Liver (tissue), 9 donors: ENCODE results near the gene GEMIN5. TPM values are rescaled to one million over a fixed set of nuclear protein-coding genes. Genes with fewer than 3 reads are reported as not detected.
A peak's percentile ranks its signal among the peaks of the same experiment; 100 is the strongest.

Source experiments
- DNase-seq: peaks from one replicate; pipeline ENCODE4 v3.0.0-alpha.2; 2017; ENCODE audit warnings: low spot score
- H3K27ac ChIP-seq, 2 donors: one replicate each; pipeline ENCODE4 v1.7.0; 2013; ENCODE audit warnings: inconsistent platforms in 2 of 2, low read length in 2 of 2, control low read depth in 1 of 2, low read depth in 1 of 2, mild to moderate bottlenecking in 1 of 2
- H3K27me3 ChIP-seq, 4 donors: one replicate each; pipeline versions ENCODE4 v1.6.1 to v1.7.0; 2013; ENCODE audit warnings: low read length in 3 of 4, inconsistent platforms in 1 of 4, mild to moderate bottlenecking in 1 of 4, moderate library complexity in 1 of 4; ENCODE audit not compliant: control insufficient read depth in 4 of 4, insufficient read depth in 4 of 4
- H3K36me3 ChIP-seq, 4 donors: one replicate each; pipeline versions ENCODE4 v1.6.1 to v1.7.0; 2013; ENCODE audit warnings: low read length in 3 of 4, mild to moderate bottlenecking in 3 of 4, low read depth in 1 of 4, moderate library complexity in 1 of 4; ENCODE audit not compliant: control insufficient read depth in 4 of 4, insufficient read depth in 3 of 4
- H3K4me1 ChIP-seq, 4 donors: one replicate each; pipeline versions ENCODE4 v1.6.1 to v1.7.0; 2013; ENCODE audit warnings: low read length in 3 of 4, mild to moderate bottlenecking in 3 of 4, moderate library complexity in 1 of 4; ENCODE audit not compliant: control insufficient read depth in 4 of 4, insufficient read depth in 4 of 4
- H3K4me3 ChIP-seq, 3 donors: one replicate each; pipeline versions ENCODE4 v1.6.1 to v1.7.0; 2013; ENCODE audit warnings: low read length in 3 of 3, control low read depth in 1 of 3, low read depth in 1 of 3, mild to moderate bottlenecking in 1 of 3
- H3K9ac ChIP-seq, 2 donors: one replicate each; pipeline ENCODE4 v1.7.0; 2013; ENCODE audit warnings: low read length in 2 of 2, mild to moderate bottlenecking in 2 of 2, moderate library complexity in 2 of 2, control low read depth in 1 of 2, low read depth in 1 of 2
- H3K9me3 ChIP-seq, 4 donors: one replicate each; pipeline versions ENCODE4 v1.6.1 to v1.7.0; 2013; ENCODE audit warnings: low read length in 3 of 4; ENCODE audit not compliant: control insufficient read depth in 4 of 4
- EGR1 ChIP-seq, 2 donors: IDR thresholded peaks; 2 replicates each; pipeline ENCODE4 v1.6.1; 2016 to 2018; ENCODE audit warnings: antibody characterized with exemption in 2 of 2, low read depth in 2 of 2
- FOXA1 ChIP-seq: IDR thresholded peaks from 2 replicates; pipeline ENCODE4 v1.6.1; 2016; ENCODE audit warnings: antibody characterized with exemption
- FOXA2 ChIP-seq: IDR thresholded peaks from 2 replicates; pipeline ENCODE4 v1.6.1; 2016; ENCODE audit warnings: antibody characterized with exemption
- GABPA ChIP-seq, 2 donors: IDR thresholded peaks in 1 of 2; conservative IDR thresholded peaks in 1 of 2; 2 replicates each; pipeline ENCODE4 v1.6.1; 2016; ENCODE audit warnings: antibody characterized with exemption in 2 of 2, mild to moderate bottlenecking in 1 of 2, moderate library complexity in 1 of 2
- HNF4A ChIP-seq, 2 donors: conservative IDR thresholded peaks; 2 replicates each; pipeline ENCODE4 v1.6.1; 2016; ENCODE audit warnings: antibody characterized with exemption in 2 of 2, mild to moderate bottlenecking in 2 of 2
- HNF4G ChIP-seq: IDR thresholded peaks from 2 replicates; pipeline ENCODE4 v1.6.1; 2016; ENCODE audit warnings: antibody characterized with exemption
- JUND ChIP-seq, 2 donors: IDR thresholded peaks; 2 replicates each; pipeline ENCODE4 v1.6.1; 2016; ENCODE audit warnings: antibody characterized with exemption in 2 of 2
- NR2F2 ChIP-seq: IDR thresholded peaks from 2 replicates; pipeline ENCODE4 v1.6.1; 2016; ENCODE audit warnings: antibody characterized with exemption
- RAD21 ChIP-seq, 2 donors: IDR thresholded peaks; 2 replicates each; pipeline ENCODE4 v1.6.1; 2016; ENCODE audit warnings: antibody characterized with exemption in 2 of 2, mild to moderate bottlenecking in 2 of 2
- RXRA ChIP-seq, 2 donors: IDR thresholded peaks; 2 replicates each; pipeline ENCODE4 v1.6.1; 2017 to 2018; ENCODE audit warnings: antibody characterized with exemption in 2 of 2, mild to moderate bottlenecking in 1 of 2
- SP1 ChIP-seq: IDR thresholded peaks from 2 replicates; pipeline ENCODE4 v1.6.1; 2018; ENCODE audit warnings: antibody characterized with exemption, mild to moderate bottlenecking
- TAF1 ChIP-seq: conservative IDR thresholded peaks from 2 replicates; pipeline ENCODE4 v1.6.1; 2016; ENCODE audit warnings: antibody characterized with exemption, mild to moderate bottlenecking
- YY1 ChIP-seq: IDR thresholded peaks from 2 replicates; pipeline ENCODE4 v1.6.1; 2016; ENCODE audit warnings: antibody characterized with exemption, mild to moderate bottlenecking
- WGBS: extraction: QIAGEN DNeasy Blood & Tissue Kit; methylation state at CpG from one replicate; pipeline ENCODE4 v1.1.7; 2013; 5-methylcytosine and 5-hydroxymethylcytosine counted together
- polyA plus RNA-seq, 2 donors: library from polyadenylated mRNA; stranded (reverse) in 1 of 2; unstranded in 1 of 2; fragments of 200-250 nt in 1 of 2; fragments of >200 nt in 1 of 2; fragmentation: Nextera tagmentation in 1 of 2; extraction: Ambion mirVana in 1 of 2; gene quantifications; one replicate each; pipeline versions ENCODE4 v1.2.1 to v1.2.3, GENCODE V29; 2013 to 2015
- total RNA-seq, 2 donors: library from RNA; depleted of rRNA; stranded (reverse); fragments of >200 nt; gene quantifications; one replicate each; pipeline ENCODE4 v1.2.3, GENCODE V29; 2014
- TF ChIP-seq, protein P1 (sequence below): fragments of 150-350 bp; IDR thresholded peaks from 2 replicates; pipeline ENCODE4 v1.5.1; 2017; ENCODE audit warnings: improper control_type of control experiment, low read depth, low read length; ENCODE audit not compliant: missing input control
- TF ChIP-seq, protein P2 (sequence below): IDR thresholded peaks from 2 replicates; pipeline ENCODE4 v1.6.1; 2016; ENCODE audit warnings: antibody characterized with exemption, mild to moderate bottlenecking
- TF ChIP-seq, protein P3 (sequence below): IDR thresholded peaks from 2 replicates; pipeline ENCODE4 v1.6.1; 2016; ENCODE audit warnings: antibody characterized with exemption
- TF ChIP-seq, protein P4 (sequence below): IDR thresholded peaks from 2 replicates; pipeline ENCODE4 v1.6.1; 2016; ENCODE audit warnings: antibody characterized with exemption
- TF ChIP-seq, protein P5 (sequence below): IDR thresholded peaks from 2 replicates; pipeline ENCODE4 v1.6.1; 2016; ENCODE audit warnings: antibody characterized with exemption
- donor health status: healthy.
- donor health status: healthy.
- donor health status: healthy.
- donor health status: healthy.
- donor health status: healthy.

The GEMIN5 gene
- total and polyA plus RNA-seq, 4 donors: 3.0 to 10.3 (median 6.2) TPM

DNA sequence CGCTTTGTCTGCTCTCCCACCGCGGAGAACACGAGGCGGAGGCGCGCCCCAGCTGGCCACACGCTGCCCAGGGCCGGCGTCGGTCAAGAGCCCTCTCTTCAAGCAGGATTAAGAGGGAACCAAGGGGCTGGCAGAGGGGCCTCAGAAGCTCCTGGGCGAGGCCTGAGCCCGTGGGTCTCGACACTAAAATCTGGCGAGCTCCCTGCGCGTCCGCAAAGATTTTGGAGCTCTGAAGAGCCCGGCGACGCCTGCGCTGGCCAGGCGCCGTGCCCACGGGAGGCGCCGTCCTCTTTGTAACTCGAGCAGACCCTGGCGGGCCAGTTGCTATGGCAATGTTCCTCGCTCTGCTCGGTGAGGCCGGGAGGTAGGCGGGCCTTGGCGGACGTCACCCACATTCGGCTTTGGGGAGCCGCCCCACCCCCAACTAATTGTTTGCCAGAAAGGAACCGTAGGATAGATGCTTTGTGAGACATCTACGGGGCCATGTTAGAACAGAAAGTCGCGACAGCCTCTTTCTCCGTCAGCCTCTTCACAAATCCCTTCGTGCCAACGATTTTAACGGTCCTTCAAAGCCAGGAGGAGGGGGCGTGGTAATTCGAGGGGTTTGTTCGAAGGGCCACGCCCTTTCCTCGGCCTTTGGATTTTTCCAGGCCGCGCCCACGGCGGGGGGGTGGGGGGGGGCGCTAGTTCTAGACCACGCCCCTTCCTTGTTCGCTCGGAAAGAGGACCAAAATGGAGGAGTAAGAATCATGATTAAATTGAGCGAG lies 80.3 kb downstream of the GEMIN5 start:
- Histone ChIP-seq H3K36me3 (no peaks in the 10 kb centered on the region), H3K27ac (peak overlapping the region; percentile 90 to 93), H3K4me1 (peaks cover 4 to 27% (median 23%) of the 10 kb centered on the region in 4 donors), H3K9ac (peak overlapping the region; percentile 79 to 82), H3K9me3 (no peaks in the 10 kb centered on the region), H3K4me3 (peak overlapping the region; percentile 59 to 86 (median 75)), H3K27me3 (no peaks in the 10 kb centered on the region)
- DNase-seq: peak; percentile 89
- under 1% methylated on average over 59 of the region's 59 CpGs for WGBS
- TF ChIP-seq FOXA1: peak; percentile 7
- no peak for TF ChIP-seq JUND (IDR thresholded peaks at IDR 0.05)
- TF ChIP-seq EGR1 (IDR thresholded peaks at IDR 0.05; ENCODE audit: low read depth in 2 of 2): no peak
- no peak for TF ChIP-seq HNF4G
- TF ChIP-seq, protein P1, sequence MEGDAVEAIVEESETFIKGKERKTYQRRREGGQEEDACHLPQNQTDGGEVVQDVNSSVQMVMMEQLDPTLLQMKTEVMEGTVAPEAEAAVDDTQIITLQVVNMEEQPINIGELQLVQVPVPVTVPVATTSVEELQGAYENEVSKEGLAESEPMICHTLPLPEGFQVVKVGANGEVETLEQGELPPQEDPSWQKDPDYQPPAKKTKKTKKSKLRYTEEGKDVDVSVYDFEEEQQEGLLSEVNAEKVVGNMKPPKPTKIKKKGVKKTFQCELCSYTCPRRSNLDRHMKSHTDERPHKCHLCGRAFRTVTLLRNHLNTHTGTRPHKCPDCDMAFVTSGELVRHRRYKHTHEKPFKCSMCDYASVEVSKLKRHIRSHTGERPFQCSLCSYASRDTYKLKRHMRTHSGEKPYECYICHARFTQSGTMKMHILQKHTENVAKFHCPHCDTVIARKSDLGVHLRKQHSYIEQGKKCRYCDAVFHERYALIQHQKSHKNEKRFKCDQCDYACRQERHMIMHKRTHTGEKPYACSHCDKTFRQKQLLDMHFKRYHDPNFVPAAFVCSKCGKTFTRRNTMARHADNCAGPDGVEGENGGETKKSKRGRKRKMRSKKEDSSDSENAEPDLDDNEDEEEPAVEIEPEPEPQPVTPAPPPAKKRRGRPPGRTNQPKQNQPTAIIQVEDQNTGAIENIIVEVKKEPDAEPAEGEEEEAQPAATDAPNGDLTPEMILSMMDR: no peak
- peak in 1 of 2 donors; percentile 25 for TF ChIP-seq RAD21 (IDR thresholded peaks at IDR 0.05)
- no peak for TF ChIP-seq NR2F2
- TF ChIP-seq RXRA (IDR thresholded peaks at IDR 0.05): no peak
- peak; percentile 97 for TF ChIP-seq YY1
- TF ChIP-seq SP1: no peak
- TF ChIP-seq GABPA (IDR thresholded peaks at IDR 0.05 in 1 of 2, conservative IDR thresholded peaks at IDR 0.05 in 1 of 2): no peak
- peak; percentile 13 to 43 for TF ChIP-seq HNF4A (conservative IDR thresholded peaks at IDR 0.05)
- TF ChIP-seq, protein P2, sequence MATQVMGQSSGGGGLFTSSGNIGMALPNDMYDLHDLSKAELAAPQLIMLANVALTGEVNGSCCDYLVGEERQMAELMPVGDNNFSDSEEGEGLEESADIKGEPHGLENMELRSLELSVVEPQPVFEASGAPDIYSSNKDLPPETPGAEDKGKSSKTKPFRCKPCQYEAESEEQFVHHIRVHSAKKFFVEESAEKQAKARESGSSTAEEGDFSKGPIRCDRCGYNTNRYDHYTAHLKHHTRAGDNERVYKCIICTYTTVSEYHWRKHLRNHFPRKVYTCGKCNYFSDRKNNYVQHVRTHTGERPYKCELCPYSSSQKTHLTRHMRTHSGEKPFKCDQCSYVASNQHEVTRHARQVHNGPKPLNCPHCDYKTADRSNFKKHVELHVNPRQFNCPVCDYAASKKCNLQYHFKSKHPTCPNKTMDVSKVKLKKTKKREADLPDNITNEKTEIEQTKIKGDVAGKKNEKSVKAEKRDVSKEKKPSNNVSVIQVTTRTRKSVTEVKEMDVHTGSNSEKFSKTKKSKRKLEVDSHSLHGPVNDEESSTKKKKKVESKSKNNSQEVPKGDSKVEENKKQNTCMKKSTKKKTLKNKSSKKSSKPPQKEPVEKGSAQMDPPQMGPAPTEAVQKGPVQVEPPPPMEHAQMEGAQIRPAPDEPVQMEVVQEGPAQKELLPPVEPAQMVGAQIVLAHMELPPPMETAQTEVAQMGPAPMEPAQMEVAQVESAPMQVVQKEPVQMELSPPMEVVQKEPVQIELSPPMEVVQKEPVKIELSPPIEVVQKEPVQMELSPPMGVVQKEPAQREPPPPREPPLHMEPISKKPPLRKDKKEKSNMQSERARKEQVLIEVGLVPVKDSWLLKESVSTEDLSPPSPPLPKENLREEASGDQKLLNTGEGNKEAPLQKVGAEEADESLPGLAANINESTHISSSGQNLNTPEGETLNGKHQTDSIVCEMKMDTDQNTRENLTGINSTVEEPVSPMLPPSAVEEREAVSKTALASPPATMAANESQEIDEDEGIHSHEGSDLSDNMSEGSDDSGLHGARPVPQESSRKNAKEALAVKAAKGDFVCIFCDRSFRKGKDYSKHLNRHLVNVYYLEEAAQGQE: peak; percentile 14
- no peak for TF ChIP-seq FOXA2
- no peak for TF ChIP-seq TAF1
- TF ChIP-seq, protein P3, sequence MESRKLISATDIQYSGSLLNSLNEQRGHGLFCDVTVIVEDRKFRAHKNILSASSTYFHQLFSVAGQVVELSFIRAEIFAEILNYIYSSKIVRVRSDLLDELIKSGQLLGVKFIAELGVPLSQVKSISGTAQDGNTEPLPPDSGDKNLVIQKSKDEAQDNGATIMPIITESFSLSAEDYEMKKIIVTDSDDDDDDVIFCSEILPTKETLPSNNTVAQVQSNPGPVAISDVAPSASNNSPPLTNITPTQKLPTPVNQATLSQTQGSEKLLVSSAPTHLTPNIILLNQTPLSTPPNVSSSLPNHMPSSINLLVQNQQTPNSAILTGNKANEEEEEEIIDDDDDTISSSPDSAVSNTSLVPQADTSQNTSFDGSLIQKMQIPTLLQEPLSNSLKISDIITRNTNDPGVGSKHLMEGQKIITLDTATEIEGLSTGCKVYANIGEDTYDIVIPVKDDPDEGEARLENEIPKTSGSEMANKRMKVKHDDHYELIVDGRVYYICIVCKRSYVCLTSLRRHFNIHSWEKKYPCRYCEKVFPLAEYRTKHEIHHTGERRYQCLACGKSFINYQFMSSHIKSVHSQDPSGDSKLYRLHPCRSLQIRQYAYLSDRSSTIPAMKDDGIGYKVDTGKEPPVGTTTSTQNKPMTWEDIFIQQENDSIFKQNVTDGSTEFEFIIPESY: peak; percentile 44
- TF ChIP-seq, protein P4, sequence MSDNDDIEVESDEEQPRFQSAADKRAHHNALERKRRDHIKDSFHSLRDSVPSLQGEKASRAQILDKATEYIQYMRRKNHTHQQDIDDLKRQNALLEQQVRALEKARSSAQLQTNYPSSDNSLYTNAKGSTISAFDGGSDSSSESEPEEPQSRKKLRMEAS: no peak
- TF ChIP-seq, protein P5, sequence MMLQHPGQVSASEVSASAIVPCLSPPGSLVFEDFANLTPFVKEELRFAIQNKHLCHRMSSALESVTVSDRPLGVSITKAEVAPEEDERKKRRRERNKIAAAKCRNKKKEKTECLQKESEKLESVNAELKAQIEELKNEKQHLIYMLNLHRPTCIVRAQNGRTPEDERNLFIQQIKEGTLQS: no peak
